Nucleus accumbens (tissue), 56 donors: ENCODE data around the gene MINDY4B.
"Not testable (repeated sequence)": the region's sequence is repeated elsewhere in the genome, so short reads cannot be mapped to it uniquely, and the experiment has no call there.

Experiments
- DNase-seq, 56 donors: peaks; one replicate each; lab custom pipeline; 2025; lab: John Stamatoyannopoulos, UW

Gene MINDY4B

GRCh38 chr3:150901793-150902192 lies 3.4 kb downstream of the MINDY4B start:
- no peak for DNase-seq

- no peak for DNase-seq
Measured at GRCh38 chr3:150899141-150899540, 6.1 kb downstream of the MINDY4B start.

DNA sequence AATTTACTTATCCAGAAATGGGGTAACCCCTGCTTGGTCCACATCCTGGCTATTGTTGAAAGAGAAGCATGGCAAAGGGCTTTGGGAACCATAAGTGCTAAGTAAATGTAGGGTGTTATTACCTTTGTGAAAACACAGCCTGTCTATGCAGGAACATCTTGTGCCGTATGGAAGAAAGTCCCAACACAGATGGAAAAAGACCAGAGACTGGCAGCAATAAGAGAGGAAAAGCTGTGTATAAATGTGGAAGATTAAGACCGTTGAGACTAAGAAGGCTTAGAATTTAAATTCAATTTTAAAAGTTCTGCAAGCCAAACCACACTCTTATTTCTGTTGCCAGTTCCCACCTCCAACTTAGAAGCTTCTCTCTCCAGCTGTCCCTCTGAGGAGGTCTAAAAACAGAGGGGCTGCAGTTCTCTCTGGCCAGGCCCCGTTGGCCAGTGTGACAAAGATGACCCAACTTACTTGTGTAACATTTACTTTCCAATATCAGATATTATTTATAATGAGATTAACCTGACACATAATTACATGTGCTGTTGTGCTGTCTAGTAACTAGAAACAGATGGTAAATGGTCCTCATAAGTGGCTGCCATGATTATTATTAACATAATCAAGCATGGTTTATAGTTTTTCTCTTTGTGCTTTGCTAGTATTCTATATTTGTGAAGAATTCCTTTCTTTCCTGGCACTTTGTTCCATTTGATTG lies 7.0 kb downstream of the MINDY4B start:
- DNase-seq: no peak

DNA sequence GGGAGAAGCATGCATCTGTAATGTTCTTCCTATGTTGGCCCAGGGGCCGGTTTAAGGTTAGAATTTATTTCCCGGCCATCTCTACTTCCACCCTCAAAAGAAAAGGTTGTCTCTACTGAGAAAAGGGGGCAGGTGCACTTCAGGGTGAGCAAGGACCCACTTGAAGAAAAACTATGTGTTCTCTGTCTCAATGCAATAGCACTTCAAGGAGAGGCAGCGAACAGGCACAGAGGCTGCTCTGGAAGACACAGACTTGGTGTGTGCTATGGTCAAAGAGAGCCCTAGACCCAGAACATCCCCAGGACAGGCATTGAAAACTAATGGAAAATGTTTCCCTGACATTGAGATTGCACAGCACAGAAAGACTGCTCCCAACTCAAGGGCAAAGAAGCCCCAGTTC lies 7.6 kb downstream of the MINDY4B start:
- no peak for DNase-seq

DNA sequence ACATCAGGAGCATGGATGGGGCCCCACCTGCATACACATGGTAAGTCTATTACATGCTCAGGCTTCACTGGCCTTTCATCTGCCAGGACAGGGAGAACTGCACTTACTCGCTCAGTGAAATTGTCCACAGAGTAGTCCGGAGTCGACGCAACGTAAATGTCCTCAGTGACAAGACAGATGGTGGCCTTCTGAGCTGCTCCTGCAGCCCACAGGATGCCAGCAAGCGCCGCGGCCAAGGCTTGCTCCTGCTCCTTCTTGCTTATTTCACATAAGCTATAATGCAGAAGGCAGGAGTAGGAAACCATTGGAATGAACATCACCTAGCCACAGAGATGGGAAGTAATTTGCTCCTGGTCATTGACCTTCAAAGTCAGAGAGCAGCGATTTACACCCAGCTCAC lies 14.4 kb downstream of the MINDY4B start:
- no peak for DNase-seq

DNA sequence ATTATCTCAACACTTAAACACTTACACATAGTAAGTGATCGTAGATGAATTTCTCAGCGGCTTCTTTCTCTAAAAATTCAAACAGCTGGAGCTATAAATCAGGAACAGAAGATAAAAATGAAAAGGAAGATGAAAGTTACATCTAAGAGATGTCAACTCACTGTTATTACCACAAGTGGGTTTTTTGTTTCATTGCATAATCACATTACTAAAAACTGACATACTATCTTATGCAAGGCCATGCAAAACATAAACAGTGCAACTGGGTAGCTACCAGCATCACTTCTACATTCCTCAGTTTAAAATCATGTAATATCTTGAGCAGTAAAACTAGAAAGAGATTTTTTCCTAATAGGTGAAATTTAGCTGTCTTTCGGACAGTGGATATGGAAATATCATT lies 14.9 kb downstream of the MINDY4B start:
- DNase-seq: no peak

DNA sequence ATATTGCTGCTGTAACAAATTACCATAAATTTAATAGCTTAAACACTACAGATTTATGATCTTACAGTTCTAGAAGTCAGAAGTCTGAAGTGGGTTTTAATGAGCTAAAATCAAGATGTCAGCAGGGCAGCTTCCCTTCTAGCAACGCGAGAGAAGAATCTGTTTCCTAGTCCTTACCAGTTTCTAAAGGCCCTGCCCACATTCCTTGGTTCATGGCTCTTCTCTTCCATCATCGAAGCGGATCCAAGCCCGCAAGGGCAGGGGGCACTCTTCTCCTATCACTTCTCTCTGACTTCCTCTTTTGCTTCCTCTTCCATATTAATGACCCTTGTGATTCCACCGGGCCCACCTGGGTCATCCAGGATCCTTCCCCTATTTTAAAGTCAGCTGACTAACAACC lies 16.1 kb downstream of the MINDY4B start:
- no peak for DNase-seq

GRCh38 chr3:150887031-150887430 lies 18.2 kb downstream of the MINDY4B start:
- DNase-seq: no peak

GRCh38 chr3:150885535-150885934 lies 19.7 kb downstream of the MINDY4B start:
- DNase-seq: no peak

DNA sequence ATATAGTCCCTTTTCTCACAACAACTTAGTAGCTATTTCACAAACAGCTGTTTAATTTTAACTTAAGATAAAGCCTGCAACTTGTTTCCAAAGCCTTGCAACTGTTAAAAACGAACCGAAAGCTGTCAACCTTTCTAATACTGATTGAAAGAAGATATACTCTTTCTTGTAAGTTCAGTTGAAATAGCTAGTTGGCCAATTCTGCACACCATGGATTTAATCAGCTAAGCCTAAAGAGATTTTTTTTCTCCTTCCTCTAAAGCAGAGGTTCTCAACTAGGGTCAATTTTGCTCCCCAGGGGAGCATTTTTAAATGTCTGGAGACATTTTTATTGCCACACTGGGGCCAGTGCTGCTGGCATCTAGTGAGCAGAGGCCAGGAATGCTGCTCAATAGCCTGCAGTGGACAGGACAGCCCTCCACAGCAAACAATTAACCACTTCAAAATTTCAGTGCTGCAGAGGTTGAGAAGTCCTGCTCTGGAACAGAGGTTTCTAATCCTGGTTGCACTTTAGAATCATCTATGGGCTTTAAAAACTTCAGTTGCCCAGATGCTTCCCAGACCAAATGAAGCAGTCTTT lies 26.2 kb downstream of the MINDY4B start:
- no peak for DNase-seq

DNA sequence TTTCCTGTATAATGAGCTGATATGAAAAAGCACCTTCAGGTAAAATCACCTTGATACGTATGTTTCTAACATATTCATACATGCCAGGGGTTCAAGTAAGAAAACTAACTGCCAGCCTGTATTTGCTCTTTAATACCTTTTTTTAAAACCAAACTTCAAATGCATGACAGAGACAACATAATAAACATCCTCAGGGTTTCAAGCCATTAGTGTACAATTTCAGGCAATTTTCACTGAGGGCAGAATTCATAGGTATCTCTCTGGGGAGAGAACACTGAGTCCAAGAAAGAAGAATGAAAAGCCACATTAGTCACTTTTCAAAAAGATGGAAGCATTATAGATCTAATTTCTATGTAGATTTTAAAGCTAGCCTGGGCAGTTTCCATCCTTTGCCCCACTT lies 26.9 kb downstream of the MINDY4B start:
- DNase-seq: no peak

GRCh38 chr3:150877303-150877702 lies 27.9 kb downstream of the MINDY4B start:
- DNase-seq: no peak

- peak in 3 of 56 donors; percentile 3 to 6 (median 3) for DNase-seq
Measured at GRCh38 chr3:150876611-150877265, 28.5 kb downstream of the MINDY4B start.

- DNase-seq: peak in 1 of 56 donors; percentile 9
Measured at GRCh38 chr3:150875548-150875947, 29.7 kb downstream of the MINDY4B start.

- DNase-seq: no peak
Measured at GRCh38 chr3:150874666-150875219, 30.5 kb downstream of the MINDY4B start.

DNA sequence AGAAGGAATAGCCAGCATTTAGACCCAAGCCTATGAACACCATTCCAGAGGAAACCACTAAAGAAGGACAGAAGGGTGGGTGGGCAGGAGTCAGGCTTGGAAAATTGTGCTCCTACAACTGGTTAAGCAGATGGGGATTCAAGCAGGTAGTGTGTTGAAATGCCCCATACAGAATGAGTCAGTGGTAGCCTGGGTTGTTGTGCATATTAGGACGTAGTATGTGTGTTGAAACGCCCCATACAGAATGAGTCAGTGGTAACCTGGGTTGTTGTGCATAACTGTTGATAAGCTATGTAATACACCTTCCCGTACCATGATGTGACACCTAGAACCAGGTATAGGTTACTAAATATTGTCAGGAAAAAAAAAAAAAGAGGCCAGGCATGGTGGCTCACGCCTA lies 34.0 kb downstream of the MINDY4B start:
- no peak for DNase-seq

DNA sequence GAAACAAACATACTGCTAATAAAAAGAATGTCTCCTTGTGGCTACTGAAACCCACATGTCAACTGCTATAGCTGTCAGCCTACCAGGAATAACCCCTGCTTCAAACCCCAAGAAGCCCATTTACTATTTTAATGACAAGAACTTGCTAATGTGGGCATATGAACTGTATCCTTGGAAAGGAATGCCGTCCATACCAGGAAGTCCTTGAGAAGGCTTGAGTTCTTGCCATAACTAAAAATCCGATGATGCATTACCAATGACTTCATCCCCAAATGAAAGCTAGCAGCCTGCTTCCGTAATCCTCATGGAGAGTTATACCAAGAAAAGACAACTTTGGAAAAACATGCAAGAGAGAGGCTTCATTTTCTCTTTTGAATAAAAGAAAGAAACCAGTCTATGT lies 34.8 kb downstream of the MINDY4B start:
- no peak for DNase-seq

GRCh38 chr3:150868282-150868681 lies 37.0 kb downstream of the MINDY4B start:
- no peak for DNase-seq

DNA sequence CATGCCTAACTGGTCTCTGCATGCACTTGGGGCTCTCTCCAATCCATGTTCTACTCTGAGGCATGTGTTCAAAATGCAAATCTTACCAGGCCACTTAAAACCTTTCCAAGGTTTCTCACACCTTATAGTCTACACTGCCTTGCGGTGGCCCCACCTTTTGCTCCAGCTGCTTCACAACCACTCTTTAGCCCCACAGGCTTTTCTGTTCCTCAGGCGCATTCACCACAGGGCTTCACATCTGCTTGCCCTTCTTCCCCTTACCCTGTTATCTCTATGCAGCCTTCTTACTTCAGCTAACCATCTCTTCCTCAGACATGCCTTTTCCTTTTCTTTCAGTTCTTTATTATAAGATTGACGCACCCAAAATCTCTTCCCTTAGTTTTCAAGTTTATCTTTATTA lies 37.8 kb downstream of the MINDY4B start:
- no peak for DNase-seq

DNA sequence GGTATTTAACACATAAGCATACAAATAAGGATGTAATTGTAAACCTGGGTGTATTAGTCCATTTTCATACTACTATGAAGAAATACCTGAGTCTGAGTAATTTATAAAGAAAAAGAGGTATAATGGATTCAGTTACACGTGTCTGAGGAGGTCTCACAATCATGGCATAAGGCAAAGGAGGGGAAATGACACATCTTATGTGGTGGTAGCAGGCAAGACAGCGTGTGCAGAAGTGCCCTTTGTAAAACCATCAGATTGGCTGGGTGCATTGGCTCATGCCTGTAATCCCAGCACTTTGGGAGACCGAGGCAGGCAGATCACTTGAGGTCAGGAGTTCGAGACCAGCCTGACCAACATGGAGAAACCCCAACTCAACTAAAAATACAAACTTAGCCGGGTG lies 41.3 kb downstream of the MINDY4B start:
- DNase-seq: not testable (repeated sequence)

DNA sequence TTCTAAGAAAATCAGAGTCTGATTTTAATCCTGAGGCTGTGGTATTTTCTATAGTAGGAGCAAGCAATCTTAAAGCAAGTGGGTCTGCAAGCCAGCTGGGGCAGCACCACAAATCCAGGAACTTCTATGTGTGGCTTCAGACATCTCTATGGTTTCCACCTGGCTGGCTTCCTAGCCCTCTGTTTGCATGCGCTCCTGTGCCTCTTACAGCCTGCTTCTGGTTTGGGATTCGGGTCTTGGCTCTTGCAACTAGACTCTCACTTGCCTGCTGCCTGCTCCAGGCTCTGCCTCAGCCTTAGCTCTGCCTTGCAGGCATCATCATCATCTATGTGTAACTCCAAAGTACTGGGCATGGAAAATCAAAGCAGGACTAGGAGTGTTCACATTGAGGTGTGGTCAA lies 43.4 kb downstream of the MINDY4B start:
- no peak for DNase-seq

GRCh38 chr3:150857936-150858335 lies 47.3 kb downstream of the MINDY4B start:
- DNase-seq: not testable (repeated sequence)
